Calu3 (cell line): ENCODE measurements around the gene DYNLRB1. TPM values are rescaled to one million over a fixed set of nuclear protein-coding genes. Genes with fewer than 3 reads are reported as not detected.

Experiments used
- BruUV-seq: library from RNA; stranded (reverse); fragments of 400-500 nt; replicated peaks from 2 replicates; lab custom pipeline; 2021; lab: Mats Ljungman, UMichigan
- CTCF ChIA-PET: fragments of 300-600 bp; sonication (Branson Sonifier 250); formaldehyde crosslinking; loops from one replicate; lab custom pipeline; 2022; ENCODE audit warnings: antibody characterized with exemption; lab: Charles Lee
- DNase-seq: peaks from one replicate; pipeline ENCODE4 v3.0.0; 2022
- H3K27ac Mint-ChIP-seq: one replicate; pipeline ENCODE4 v1.8.0; 2022; ENCODE audit warnings: mixed read lengths; ENCODE audit not compliant: unreplicated experiment
- H3K27me3 Mint-ChIP-seq: one replicate; pipeline ENCODE4 v1.8.0; 2022; ENCODE audit warnings: mixed read lengths; ENCODE audit not compliant: unreplicated experiment
- H3K36me3 Mint-ChIP-seq: one replicate; pipeline ENCODE4 v1.8.0; 2022; ENCODE audit warnings: mild to moderate bottlenecking, moderate library complexity, mixed read lengths; ENCODE audit not compliant: insufficient read depth, unreplicated experiment
- H3K4me1 Mint-ChIP-seq: one replicate; pipeline ENCODE4 v1.8.0; 2022; ENCODE audit warnings: mild to moderate bottlenecking, low read depth, mixed read lengths; ENCODE audit not compliant: unreplicated experiment
- H3K4me3 Mint-ChIP-seq: one replicate; pipeline ENCODE4 v1.8.0; 2022; ENCODE audit warnings: mild to moderate bottlenecking, low read depth, moderate library complexity, mixed read lengths; ENCODE audit not compliant: unreplicated experiment
- H3K9me3 Mint-ChIP-seq: one replicate; pipeline ENCODE4 v1.8.0; 2022; ENCODE audit warnings: low read depth, mixed read lengths; ENCODE audit not compliant: unreplicated experiment
- intact Hi-C: fragments of 100-400 bp; cut with micrococcal nuclease; formaldehyde crosslinking; loops from one replicate; pipeline ENCODE4 v1.10.0; 2022; ENCODE audit not compliant: unreplicated experiment
- total RNA-seq: library from RNA; stranded (reverse); gene quantifications from 2 replicates; pipeline ENCODE4 v1.2.3, GENCODE V29; 2022
- TF ChIP-seq, protein P1 (sequence below): fragments of 200-600 bp; IDR thresholded peaks from one replicate; pipeline ENCODE4 v1.8.0; 2022; ENCODE audit warnings: antibody characterized with exemption; ENCODE audit not compliant: unreplicated experiment

Gene DYNLRB1
- total RNA-seq, 1 experiment from 2014 or later: 229 TPM

DNA sequence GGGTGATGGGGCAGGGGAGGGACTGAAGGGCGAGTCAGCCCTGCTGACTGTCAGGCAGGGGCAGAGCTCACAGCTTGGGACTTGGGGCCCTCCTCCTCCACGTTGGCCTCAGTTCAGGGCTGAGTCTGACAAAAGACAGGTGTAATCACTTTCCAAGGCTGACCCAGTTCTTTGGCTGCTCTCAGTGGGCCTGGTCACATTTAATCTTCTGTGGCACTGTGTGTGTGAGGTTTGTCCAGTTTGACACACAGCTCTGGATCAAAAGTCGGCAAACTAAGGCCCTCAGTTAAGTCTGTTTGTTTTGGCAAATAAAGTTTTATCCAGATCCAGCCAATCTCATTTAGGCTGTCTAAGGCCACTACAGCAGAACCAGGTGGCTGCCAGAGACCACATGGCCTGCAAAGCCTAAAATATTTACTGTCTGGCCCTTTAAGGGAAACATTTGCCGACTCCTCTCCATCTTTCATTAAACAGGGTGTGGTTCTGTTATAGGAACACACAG is 37.2 kb downstream of the DYNLRB1 start:
- Mint-ChIP-seq H3K9me3 (no peaks in the 10 kb centered on the region), H3K27ac (no peak overlapping the region), H3K27me3 (no peaks in the 10 kb centered on the region), H3K4me3 (no peak overlapping the region), H3K4me1 (peaks cover 24% of the 10 kb centered on the region), H3K36me3 (peaks cover 5% of the 10 kb centered on the region)
- BruUV-seq: no TSS peak
- intact Hi-C loops: no loop called here
- TF ChIP-seq, protein P1, sequence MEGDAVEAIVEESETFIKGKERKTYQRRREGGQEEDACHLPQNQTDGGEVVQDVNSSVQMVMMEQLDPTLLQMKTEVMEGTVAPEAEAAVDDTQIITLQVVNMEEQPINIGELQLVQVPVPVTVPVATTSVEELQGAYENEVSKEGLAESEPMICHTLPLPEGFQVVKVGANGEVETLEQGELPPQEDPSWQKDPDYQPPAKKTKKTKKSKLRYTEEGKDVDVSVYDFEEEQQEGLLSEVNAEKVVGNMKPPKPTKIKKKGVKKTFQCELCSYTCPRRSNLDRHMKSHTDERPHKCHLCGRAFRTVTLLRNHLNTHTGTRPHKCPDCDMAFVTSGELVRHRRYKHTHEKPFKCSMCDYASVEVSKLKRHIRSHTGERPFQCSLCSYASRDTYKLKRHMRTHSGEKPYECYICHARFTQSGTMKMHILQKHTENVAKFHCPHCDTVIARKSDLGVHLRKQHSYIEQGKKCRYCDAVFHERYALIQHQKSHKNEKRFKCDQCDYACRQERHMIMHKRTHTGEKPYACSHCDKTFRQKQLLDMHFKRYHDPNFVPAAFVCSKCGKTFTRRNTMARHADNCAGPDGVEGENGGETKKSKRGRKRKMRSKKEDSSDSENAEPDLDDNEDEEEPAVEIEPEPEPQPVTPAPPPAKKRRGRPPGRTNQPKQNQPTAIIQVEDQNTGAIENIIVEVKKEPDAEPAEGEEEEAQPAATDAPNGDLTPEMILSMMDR: no peak
- CTCF ChIA-PET: interaction anchor here (0.7 to 1.1 kb wide), 2 partner anchors 10 to 15 kb away, joined by 3 read pairs; no protein-coding TSS in a partner anchor
- no peak for DNase-seq

DNA sequence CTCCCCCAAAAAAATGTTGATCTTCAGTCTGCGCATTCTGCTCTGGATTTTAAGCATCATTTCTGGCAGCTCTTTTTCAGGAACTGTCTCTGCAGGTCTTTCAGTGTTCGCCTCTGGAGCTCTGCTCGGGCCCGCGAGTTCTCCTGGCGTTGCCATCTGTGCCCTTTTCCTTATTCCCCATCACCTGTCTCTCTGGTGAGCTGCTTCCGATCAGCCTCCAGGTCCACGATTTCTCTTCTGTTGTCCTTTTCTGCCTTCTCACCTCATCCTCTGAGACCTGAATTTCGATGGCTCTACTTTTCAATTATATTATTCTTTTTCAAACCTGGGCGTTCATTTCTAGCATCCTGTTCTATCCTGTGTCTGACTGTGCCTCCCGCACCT is 41.7 kb downstream of the DYNLRB1 start:
- Mint-ChIP-seq H3K27ac (peak overlapping the region; percentile 1), H3K27me3 (no peaks in the 10 kb centered on the region), H3K36me3 (peaks cover 19% of the 10 kb centered on the region), H3K4me3 (peak overlapping the region; percentile 62), H3K4me1 (peaks cover 25% of the 10 kb centered on the region), H3K9me3 (no peaks in the 10 kb centered on the region)
- no TSS peak for BruUV-seq
- TF ChIP-seq, protein P1: no peak
- intact Hi-C loops: no loop called here
- CTCF ChIA-PET: interaction anchor here (0.6 kb wide), 1 partner anchor 33 kb away, joined by 4 read pairs; no protein-coding TSS in a partner anchor
- DNase-seq: no peak

DNA sequence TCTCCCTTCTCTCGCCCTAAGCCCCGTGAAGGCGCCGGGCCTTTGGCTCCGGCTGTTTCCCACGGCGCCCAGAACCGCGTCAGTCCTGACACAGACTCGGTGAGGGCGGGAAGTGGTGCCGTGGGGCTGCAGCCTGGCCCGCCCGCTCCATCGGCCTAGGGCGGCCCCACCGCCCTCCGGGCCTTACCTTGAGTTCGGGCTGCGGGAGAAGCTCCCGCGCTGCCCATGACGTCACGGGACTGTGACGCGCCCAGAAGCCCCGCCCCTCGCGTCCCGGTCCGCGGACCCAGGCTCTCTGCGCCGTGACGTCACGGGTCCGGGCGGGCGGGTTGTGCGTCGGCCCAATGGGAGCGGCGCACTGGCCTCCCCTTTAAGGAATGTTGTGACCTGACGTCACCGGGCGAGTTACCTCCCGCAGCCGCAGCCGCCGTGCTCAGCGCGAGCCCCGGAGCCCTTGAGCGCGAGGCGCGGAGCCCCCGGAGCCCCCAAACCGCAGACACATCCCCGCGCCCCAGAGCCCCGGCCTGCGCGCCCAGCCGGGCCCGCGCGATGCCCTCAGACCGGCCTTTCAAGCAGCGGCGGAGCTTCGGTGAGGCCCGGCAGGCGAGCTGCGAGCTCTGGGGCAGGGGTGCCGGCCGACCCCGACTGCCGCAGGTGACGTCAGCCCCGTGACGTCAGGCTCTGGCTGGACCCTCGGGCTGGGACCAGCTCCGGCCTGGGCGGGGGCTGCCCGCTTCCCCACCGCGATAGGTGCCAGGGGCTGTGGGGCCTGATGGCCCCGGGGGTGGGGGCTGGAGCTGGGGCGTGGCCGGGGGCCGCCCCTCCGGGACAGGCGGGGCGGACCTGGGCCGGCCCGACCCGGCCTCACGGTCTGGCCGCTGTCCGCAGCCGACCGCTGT is 42.3 kb downstream of the DYNLRB1 start, which contains the start of gene MAP1LC3A:
Gene MAP1LC3A (plus strand): TSS at position 399 of the 899 bp plus-strand sequence. CDS start 151 bp downstream, at position 550.
- no peaks in the 10 kb centered on the region for H3K27me3 Mint-ChIP-seq
- H3K9me3 Mint-ChIP-seq: no peaks in the 10 kb centered on the region
- BruUV-seq: no TSS peak
- H3K4me1 Mint-ChIP-seq: peaks cover 23% of the 10 kb centered on the region
- intact Hi-C loops: no loop called here
- peak within 1 kb of the TSS; percentile 1 for H3K27ac Mint-ChIP-seq
- H3K4me3 Mint-ChIP-seq: peak within 1 kb of the TSS; percentile 62
- H3K36me3 Mint-ChIP-seq: peaks cover 19% of the 10 kb centered on the region
- CTCF ChIA-PET: interaction anchor here (0.6 kb wide), 2 partner anchors 34 to 959 kb away, joined by 4 read pairs; no protein-coding TSS in a partner anchor
- DNase-seq: peak; percentile 85
- TF ChIP-seq, protein P1: no peak

DNA sequence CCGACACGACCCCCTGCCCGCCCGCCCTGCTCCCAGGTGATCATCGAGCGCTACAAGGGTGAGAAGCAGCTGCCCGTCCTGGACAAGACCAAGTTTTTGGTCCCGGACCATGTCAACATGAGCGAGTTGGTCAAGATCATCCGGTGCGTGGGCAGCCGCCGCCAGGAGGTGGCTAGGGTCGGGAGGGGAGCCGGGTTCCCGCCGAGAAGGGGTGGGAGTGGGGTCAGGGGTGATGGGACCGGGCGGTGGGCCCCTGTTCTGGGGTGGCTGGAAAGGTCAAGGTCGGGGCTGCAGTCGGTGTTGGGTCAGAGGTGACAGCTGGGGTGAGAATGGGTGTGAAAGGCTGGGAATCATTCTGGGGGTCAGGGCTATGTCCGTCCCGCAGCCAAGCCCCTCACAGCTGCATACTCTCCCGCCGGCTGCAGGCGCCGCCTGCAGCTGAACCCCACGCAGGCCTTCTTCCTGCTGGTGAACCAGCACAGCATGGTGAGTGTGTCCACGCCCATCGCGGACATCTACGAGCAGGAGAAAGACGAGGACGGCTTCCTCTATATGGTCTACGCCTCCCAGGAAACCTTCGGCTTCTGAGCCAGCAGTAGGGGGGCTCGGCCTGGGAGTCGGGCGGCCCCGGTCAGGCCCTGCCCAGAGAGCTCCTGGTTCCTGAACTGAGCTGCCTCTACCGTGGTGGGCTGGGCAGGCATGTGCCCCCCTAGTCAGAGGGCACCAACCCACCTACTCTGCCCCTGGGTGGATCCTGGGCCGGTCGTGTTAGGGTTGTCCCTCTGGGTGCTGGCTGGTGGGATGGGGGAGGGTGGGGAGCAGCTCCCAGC is 43.3 kb downstream of the DYNLRB1 start:
- TF ChIP-seq, protein P1: no peak
- CTCF ChIA-PET: interaction anchor here (0.6 kb wide), 1 partner anchor 205 kb away, joined by 3 read pairs; no protein-coding TSS in a partner anchor
- Mint-ChIP-seq H3K9me3 (no peaks in the 10 kb centered on the region), H3K36me3 (peaks cover 19% of the 10 kb centered on the region), H3K27me3 (no peaks in the 10 kb centered on the region), H3K4me3 (peak overlapping the region; percentile 24), H3K27ac (no peak overlapping the region), H3K4me1 (peaks cover 15% of the 10 kb centered on the region)
- BruUV-seq: no TSS peak
- intact Hi-C loops: no loop called here
- DNase-seq: no peak
